Measurements from ENCODE around the gene TEAD1.
"Not testable (repeated sequence)": the region's sequence is repeated elsewhere in the genome, so short reads cannot be mapped to it uniquely, and the experiment has no call there.

Gene TEAD1

DNA sequence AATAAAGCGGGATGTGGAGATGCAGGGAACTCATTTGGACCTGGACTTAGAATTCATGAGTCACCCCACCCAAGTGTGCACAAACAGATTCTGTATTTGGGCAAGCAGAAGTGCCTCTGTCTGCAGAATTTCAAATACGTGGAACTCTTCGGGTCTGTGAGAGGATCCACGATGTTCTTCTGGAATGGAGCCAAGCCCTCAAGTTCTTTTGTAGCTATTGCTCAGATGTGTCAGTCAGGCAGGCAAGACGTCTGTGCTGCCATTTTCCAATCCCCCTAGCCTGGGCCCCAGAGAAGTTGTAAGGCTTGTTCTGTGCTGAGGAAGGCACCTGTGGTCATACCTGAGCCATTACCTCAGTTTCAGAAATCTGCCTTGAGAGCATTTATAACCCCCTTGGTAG is 202.1 kb downstream of the TEAD1 start:
- DNase-seq, result no peak

DNA sequence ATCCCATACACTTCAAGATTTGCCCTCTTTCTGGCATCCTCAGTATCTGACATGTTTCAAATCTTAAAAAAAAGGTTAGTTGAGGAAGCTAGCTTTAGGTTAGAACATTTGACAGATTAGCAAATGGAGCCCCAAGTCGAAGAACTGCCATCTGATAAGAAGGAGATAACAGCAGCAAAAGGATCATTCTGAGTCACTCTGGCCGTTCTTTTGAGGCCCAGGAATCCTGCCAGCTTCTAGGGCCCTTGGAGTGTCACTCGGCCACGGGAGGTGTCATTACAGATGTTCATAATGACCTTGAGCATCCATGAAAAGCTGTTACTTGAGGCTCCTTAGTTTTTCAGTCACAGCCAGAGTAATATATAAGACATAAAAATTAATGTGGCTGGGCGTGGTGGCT is 202.8 kb downstream of the TEAD1 start:
- DNase-seq, result no peak

DNA sequence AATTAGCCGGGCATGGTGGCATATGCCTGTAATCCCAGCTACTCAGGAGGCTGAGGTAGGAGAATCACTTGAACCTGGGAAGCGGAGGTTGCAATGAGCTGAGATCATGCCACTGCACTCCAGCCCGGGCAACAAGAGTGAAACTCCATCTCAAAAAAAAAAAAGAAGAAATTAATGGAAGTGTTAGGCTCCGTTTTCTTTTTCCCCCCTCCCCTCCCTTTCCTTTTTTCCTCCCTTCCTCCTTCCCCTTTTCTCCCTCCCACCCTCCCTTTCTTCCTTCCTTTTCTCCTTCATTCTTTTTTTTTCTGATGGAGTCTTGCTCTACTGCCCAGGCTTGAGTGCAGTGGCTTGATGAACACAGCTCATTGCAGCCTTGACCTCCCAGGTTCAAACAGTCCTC is 203.3 kb downstream of the TEAD1 start:
- not testable (repeated sequence) for DNase-seq

DNA sequence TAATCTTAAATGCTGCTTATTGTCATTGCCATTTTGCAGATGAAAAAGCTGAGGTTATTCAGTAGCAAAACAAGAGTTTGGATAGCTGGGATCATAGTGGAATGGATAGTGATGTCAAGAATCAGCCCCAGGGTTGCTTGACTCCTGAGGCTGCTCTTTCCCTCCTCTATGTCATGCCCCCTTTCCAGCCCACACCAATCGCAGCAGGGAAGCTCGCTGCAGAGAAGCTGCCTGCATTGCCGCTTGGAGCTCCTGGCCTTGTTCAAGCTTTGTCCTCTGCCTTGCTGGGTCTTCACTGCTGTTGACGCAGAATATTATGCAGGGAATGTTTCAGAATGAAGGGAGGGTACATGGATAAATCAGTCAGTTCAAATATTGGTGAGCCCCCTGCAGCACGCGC is 206.1 kb downstream of the TEAD1 start:
- DNase-seq, result no peak

DNA sequence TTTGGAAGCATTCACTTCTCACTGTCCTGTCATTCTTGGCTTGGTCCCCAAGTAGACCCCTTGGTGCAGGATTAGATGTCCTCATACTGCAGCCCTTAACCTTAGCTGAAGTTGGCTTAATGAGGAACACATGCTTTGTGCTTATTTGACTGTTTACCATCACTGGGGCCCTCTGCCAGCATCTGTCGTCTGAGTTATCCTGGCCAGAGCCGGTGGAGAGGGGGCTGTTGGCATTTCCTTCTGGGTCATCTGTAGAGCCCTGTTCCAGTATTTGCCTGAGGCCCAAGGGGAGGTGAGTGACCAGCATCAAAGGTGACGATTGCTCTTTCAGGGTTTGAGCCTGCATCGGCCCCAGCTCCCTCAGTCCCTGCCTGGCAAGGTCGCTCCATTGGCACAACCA is 208.4 kb downstream of the TEAD1 start:
- no peak for DNase-seq

DNA sequence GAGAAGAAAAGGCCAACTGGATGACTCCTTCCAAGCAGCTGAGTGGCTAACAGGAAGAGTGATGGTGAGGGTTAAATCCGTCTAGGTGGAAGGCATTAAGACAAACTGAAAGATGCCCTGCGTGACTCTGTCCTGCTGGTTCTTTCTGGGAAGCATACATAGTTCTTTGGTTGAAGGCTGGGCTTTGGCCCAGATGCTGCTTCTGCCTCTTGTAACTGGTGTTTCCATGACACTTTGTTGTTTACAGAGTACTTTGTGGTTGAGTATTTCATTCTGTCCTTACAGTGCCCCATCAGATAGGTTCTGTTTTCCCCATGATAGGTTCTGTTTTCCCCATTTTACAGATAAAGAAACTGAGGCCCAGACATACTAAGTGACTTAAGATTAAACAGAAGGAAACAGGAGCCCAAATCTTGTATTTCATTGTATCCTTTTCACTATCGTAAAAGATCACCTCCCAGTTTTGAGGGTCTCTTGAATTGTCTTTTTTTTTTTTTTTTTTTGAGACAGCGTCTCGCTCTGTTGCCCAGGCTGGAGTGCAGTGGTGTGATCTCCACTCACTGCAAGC is 210.6 kb downstream of the TEAD1 start:
- no peak for DNase-seq

DNA sequence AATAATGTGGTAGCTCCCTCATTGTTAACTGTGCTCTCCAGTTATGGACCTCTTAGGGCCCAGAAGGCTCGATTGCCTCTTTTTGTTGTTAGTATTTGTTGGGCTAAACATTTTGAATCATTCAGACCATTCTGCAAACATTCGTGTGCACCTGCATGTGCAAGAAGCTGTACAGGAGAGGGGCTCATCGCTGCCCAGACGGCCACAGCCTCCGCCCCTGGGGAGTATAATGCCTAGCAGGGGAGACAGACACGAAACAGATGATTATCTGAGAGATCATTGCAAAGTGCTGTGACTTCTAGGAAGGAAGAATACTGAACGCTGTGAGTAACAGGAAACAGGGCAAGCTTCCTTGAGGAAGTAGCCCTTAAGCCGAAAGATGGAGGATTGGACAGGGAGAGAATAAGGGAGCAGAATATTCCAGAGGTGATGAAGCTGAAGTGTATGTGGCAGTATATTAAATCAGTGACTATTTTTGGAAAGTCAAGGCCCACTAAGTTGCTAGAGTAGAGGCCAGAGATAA is 211.6 kb downstream of the TEAD1 start:
- DNase-seq, result no peak

DNA sequence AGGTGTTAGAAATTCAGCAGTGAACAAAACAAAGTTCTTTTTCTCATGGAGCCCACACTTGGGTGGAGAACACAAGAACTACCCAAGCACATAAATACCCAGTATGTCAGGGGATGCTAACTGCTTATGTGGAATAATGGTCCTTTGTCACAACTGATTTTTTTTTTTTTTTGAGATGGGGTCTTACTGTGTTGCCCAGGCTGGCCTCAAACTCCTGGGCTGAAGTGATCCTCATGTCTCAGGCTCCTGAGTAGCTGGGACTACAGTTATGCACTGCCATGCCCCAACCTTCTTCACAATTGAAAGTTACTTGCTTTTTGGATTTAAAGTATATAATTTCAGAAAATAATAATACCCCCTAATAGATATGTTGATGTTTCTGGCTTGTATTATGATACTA is 212.3 kb downstream of the TEAD1 start:
- no peak for DNase-seq

DNA sequence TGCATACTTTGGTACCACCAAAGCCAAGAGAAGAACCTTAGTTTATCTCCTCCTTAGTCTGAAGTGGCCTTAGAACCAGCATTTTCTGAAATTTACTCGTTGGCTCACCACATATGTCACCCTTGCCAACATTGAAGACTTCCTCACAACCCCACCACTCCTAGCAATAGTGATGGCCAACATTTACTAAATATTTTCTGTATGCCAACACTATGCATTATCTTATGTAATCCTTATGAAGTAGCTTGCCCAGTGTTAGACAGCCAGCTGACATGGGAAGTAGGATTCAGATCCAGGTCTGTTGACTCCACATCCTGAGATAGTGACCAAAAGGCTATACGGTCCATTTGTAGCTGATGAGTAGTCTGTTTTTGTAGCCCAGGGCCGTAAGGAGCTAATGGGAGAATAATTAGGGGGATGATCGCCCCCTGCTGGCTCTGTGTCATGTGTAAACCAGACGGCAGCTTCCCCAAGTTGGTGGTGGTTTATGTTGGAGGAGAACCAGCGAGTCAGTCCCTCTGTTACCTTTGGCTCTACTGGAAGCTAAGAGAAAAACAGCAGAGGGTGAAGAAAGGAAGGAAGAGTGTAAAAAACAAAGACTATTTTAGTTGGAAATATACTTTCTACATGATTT is 214.4 kb downstream of the TEAD1 start:
- DNase-seq, result peak; percentile 58 to 63

DNA sequence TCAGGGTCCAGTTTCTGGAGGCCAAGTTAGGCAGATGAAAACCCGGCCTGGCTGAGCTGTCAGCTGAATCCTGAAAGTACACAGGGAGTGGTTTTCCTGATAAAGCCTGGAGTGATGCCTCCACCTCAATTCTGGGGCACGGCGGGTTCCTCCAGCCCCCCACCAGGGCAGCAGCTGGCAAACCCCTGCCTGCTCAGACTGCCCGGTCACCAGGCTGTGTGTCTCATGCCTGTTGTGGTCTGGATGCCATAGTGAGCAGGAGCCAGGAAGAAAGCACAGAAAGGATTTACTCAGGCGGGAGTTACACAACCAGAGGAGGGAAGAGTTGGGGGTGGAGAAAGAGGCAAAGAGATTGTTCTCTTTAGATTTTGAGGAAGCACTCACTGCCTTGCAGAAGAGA is 215.0 kb downstream of the TEAD1 start:
- no peak for DNase-seq

DNA sequence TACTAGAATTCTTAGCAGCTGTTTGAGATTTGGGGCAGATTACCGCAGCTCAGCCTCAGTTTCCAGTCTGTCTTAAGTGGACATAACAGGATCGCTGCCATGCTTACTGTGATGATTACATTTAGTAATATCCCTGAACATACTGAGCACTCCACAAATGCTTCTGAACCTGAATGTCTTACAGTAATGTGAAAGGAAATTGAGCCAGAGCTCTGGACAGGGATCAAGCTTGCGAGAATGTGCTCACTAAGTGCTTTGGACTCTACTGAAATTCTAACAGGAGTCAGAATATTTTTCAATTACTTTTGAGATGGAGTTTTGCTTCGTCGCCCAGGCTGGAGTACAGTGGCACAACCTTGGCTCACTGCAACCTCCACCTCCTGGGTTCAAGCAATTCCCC is 216.3 kb downstream of the TEAD1 start:
- no peak for DNase-seq

DNA sequence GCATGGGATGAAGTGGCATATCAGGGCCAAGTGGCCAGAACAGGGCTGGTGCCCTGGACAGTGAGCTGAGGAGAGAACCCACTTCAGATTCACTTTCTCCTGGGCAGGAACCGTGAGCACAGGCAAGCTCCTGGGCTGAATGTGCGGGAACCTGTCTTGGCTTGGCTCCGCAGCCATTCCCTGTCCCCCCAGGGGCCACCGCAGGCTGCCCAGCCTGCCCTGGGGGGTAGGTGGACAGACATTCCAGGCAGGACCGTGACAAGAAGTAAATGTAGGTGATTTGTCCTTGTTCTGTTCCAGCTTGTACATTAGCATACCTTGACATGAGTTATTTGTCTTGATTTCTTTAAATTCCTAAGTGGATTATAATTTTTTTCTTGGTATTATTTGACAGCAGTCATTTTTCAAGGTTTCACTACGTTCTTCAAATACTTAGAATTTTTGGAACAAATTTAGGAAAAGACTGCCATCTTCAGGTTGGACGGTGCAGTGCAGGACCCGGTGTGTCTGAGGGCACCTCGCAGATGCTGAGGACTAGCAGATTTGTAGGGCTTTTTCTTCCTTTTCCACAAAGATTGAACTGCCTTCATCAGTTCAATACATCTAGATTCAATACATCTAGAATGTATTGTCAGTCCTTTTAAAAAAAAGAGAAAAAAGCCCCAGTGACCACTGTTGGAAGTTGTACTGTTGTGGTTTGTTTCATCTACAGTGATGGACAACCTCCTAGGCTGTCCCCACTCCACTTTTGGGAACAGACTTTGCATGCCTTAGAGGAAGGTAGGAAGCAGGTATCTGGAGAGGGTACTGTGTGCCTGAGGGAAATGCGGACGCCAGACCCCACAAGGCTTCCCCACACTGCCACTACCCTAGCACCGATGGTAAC is 219.8 kb downstream of the TEAD1 start:
- peak; percentile 37 to 52 for DNase-seq

DNA sequence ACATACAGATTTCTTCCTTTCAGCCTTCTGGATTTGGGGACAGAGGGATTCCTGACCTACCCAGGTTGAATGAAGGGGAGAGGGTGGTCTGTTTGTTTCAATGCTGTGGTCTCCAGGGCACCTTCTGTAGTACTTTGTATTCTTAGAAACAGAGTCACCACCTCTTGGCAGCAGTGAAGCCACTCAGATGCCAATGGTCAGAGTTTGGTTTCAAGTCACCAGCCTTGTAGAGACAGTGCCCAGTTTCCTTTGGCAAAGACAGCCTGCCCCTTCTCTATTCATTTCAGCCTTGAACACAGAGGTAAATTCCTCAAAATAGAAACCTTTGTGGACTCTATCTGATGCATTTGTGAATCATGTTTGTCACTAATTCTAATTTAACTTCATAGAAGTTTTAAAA is 223.2 kb downstream of the TEAD1 start:
- no peak for DNase-seq

DNA sequence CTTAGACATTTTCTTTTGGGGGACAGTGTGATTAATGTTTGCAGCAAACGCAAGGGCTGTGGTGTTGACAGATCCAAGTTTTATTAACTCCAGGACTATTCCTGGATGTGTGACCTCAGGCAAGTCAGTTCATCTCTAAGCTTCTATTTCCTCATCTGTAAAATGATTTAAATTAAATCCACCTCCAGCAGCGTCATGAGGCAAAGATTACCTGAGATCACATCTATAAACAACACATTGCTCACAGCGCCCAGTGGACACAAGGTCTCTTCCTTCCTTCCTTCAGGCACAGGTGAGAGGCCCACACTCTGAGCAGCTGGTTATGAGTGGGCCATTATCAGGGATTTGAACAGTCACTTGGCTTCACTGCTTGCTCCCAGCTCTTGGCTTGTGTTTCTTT is 223.6 kb downstream of the TEAD1 start:
- no peak for DNase-seq

DNA sequence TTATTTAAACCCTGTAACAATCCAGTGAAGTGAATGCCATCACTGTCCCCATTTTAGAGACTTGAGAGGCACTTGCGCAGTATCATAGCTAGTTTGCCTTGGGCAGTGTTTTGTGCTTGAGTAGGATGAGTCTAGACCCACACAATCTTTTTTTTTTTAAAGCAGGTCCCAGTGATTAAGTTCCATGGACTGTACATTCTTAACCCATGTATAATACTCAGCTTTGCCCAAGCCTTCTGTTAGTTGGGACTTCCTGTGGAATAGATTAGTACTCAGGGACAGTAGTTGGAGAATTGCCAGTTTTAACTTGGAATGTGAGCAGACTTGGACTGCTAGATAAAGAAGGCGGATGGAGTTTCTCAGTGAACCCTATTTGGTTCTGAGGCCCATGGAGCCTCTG is 226.3 kb downstream of the TEAD1 start:
- DNase-seq, result no peak

DNA sequence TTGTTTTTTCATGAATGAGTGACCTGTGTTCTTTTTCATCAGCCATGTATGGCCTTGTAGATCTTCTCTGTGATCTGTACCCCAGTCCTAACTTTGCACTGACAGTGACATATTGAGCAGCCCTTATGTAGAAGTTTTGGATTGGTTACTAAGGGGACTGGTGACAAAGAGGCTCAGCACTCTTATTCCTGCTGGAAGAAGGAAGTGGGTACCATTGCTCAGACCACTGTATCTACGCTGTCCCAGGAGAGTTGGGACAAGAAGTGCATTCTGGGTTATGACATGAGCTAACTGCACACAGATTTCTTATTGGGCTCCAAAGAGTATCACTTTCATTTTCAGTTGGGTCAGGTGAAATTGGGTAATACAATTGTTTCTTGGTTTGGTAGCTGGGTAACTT is 227.1 kb downstream of the TEAD1 start:
- no peak for DNase-seq

DNA sequence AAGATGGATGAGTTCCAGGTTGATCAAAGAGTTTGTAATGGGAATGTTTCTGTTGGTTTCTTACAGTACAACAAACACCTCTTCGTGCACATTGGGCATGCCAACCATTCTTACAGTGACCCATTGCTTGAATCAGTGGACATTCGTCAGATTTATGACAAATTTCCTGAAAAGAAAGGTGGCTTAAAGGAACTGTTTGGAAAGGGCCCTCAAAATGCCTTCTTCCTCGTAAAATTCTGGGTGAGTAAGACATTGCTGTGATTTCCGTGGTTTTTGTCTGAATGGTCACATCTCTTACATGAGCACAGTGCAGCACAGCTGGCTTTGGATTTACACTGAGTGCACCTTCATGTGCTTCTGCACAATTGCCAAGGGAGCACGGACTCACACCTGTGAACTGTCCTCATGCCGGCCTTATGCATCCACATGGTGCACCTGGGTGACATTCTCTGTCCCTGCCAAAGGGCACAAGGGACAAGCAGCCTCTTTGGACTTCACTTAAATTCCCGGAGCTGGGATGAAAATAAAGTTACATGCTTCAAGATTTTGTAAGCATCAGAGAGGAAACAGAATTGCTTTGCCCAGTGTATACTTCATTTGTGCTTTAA is 227.8 kb downstream of the TEAD1 start:
- DNase-seq, result no peak

DNA sequence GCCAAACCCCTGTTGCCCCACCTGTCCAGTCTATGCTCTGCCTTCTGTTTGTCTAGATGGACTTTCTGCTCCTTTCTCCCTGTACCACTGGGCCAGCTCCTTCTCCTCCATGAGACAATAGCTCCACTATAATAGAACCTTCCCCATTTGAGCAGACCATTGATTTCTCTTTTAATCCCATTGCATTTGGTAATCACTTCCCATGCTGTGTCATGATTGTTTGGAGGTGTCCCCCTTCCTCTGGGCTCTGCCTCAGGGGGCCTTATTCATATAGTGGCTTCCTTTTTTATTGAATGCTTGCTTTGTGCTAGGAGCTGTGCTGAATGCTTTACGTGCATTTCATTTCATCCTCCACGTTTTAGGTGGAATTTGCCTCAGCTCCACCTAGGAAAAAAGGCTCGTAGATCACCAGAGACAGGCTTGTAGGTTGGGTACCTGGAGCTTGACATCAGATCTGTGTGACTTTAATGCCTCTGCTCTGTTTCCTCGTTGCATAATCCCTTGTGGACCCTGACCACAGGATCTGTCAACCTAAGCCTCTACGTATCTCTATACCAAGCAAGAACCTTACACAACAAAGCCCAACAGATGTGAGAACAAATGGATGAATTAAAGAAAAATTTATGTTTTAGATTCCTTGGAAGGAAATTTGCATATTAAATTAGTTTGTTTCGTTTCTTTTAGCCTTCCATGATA is 228.7 kb downstream of the TEAD1 start:
- no peak for DNase-seq

DNA sequence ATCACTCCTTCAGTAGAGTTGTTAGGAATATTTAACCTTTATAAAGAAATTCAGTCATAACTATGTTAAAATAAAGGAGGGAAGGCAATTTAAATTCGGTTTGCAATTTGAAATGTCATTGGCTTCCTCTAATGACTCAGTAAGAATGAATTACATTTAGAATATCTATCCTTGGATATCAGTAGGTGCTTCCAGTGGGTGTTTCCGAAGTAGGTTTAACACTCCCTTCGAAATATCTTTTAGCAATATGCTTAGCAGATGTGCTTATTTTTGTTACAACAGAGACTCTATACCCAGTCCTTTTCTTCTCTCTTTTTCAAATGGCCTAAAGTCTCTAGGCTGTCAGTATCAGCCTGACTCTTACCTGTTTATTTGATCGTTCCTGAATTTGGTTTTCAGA is 231.2 kb downstream of the TEAD1 start:
- DNase-seq, result no peak

DNA sequence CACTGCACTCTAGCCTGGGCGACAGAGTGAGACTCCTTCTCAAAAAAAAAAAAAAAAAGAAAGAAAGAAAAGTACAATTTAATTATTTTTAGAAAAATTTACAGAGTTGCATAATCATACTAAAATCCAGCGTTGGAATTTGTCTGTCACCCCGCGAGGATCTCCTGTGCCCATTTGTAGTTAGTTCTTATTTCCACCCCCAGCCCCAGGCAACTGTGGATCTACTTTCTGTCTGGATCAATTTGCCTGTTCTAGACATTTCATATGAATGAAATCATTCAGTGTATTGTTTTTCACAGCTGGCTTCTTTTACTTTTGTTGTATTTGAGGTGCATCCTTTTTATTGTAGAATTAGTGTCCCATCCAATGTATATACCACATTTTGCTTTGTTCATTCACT is 232.3 kb downstream of the TEAD1 start:
- no peak for DNase-seq

DNA sequence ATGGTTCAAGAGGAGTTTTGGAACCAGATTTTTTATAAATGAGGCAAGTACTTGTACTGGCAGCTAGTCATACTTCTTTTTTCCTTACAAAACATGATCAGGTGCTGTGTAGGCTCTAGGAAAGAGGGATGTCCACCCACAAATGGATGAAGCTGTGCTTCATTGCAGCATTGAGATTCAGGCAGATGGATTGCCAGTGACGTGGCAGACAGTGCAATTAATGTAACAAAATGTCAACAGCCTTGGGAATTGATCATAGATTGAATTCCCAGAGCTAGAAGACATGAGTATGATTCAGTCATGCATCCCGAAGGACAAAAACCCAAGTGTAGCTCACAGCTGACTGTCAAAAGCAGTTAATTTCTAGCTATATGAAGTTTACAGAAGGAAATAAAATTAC is 235.7 kb downstream of the TEAD1 start:
- no peak for DNase-seq

DNA sequence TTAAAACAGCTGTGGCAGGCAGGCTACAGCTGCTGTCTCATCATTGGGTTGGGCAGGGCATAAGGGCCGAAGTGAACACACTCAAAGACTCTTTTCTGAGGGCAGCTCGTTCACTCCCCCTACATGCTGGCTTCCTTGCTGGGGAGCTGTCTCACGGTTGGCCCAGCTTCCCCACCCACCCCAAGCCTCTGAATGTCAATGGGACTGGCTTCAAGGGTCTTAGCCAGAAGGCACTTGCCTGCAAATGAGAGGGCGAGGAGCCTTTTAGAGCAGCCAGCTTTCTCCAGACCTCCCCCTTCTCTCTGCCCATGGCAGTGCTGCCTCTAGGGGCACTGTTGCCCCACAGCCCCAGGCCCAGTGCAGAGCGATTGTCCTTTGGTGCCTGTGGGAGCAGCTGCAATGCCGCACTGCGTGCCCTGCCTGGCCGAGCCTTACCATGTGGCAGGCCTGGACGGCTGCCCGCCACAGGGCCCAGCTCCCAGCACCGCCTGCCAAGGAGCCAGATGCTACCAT is 240.2 kb downstream of the TEAD1 start:
- DNase-seq, result peak; percentile 5 to 16

DNA sequence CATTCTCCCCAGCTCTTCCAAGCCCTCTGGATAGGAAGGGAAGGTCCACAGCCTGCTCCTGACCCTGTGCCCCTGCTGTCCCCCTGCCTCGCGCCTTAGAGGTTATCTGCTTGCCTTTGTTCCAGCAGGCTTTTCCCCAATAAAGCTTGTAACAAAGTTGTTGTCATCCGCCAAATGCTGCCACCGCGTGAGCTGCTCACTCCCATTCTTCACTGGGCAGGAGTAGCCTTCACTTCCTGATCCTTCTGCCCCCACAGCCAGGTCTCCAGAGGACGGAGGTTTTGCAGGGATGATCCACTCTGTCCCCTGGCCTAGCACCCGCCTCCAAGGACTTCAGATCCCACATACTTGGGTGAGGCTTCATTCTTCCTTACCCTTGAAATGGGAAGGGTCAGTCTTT is 240.9 kb downstream of the TEAD1 start:
- DNase-seq, result no peak

Measured in stimulated activated CD4-positive, alpha-beta T cell treated with anti-CD3 and anti-CD28 coated beads, Interleukin-2, amount 100 ng/mL, for 48 hours (primary cell).